OCI-LY7 (cell line): ENCODE results near the gene MAST1. TPM values are rescaled to one million over a fixed set of nuclear protein-coding genes. Genes with fewer than 3 reads are reported as not detected.

Source experiments
- BruUV-seq: library from RNA; stranded (reverse); fragments of 400-500 nt; replicated peaks from 2 replicates; lab custom pipeline; 2021; lab: Mats Ljungman, UMichigan
- CTCF ChIA-PET: fragments of 300-600 bp; sonication (Branson Sonifier 250); formaldehyde crosslinking; loops from one replicate; lab custom pipeline; 2022; ENCODE audit warnings: antibody characterized with exemption; ENCODE audit not compliant: unreplicated experiment; lab: Charles Lee
- POLR2A ChIA-PET: fragments of 300-600 bp; sonication (Branson Sonifier 250); formaldehyde crosslinking; loops from one replicate; lab custom pipeline; 2022; ENCODE audit warnings: antibody characterized with exemption; lab: Charles Lee
- DNase-seq: peaks from one replicate; pipeline ENCODE4 v3.0.0-alpha.2; 2015; ENCODE audit warnings: low spot score
- H2AFZ ChIP-seq: fragments of 200-600 bp; sonication (generic), shearing (Covaris generic); 2 replicates; pipeline ENCODE4 v1.6.1; 2014; ENCODE audit warnings: mild to moderate bottlenecking, antibody characterized with exemption, low read length, moderate library complexity
- H3K27ac ChIP-seq: fragments of 200-600 bp; sonication (generic); 2 replicates; pipeline ENCODE4 v1.5.1; 2014; ENCODE audit warnings: mixed run types, low read depth, mild to moderate bottlenecking, moderate library complexity, low read length, inconsistent platforms; ENCODE audit not compliant: poor library complexity, severe bottlenecking
- H3K36me3 ChIP-seq: fragments of 200-600 bp; sonication (generic); 2 replicates; pipeline ENCODE4 v1.6.1; 2014; ENCODE audit warnings: mild to moderate bottlenecking, antibody characterized with exemption, low read length, moderate library complexity, mixed read lengths; ENCODE audit not compliant: insufficient read depth
- H3K4me1 ChIP-seq: fragments of 200-600 bp; sonication (generic); 2 replicates; pipeline ENCODE4 v1.5.1; 2014; ENCODE audit warnings: mild to moderate bottlenecking, low read length; ENCODE audit not compliant: insufficient read depth, poor library complexity, severe bottlenecking
- H3K4me2 ChIP-seq: fragments of 200-600 bp; sonication (generic); 2 replicates; pipeline ENCODE4 v1.6.1; 2014; ENCODE audit warnings: mild to moderate bottlenecking, low read length
- H3K4me3 ChIP-seq: fragments of 200-600 bp; sonication (generic); 2 replicates; pipeline ENCODE4 v1.5.1; 2014; ENCODE audit warnings: mild to moderate bottlenecking, low read depth, low read length; ENCODE audit not compliant: poor library complexity, severe bottlenecking
- H3K79me2 ChIP-seq: fragments of 200-600 bp; sonication (generic); 2 replicates; pipeline ENCODE4 v1.6.1; 2016; ENCODE audit warnings: low read depth, mild to moderate bottlenecking, low read length, moderate library complexity, mixed read lengths; ENCODE audit not compliant: insufficient read depth
- H3K9me2 ChIP-seq: fragments of 200-600 bp; sonication (generic); 2 replicates; pipeline ENCODE4 v1.6.1; 2016; ENCODE audit warnings: mild to moderate bottlenecking, low read length, mixed read lengths; ENCODE audit not compliant: insufficient read depth
- H3K9me3 ChIP-seq: fragments of 200-600 bp; sonication (generic); 2 replicates; pipeline ENCODE4 v1.6.1; 2014; ENCODE audit warnings: mild to moderate bottlenecking, mixed run types, low read length, mixed read lengths
- H4K20me1 ChIP-seq: fragments of 200-600 bp; sonication (generic); 2 replicates; pipeline ENCODE4 v1.6.1; 2014; ENCODE audit warnings: mild to moderate bottlenecking, antibody characterized with exemption, low read length, moderate library complexity, mixed read lengths; ENCODE audit not compliant: insufficient read depth
- CTCF ChIP-seq: fragments of 200-600 bp; sonication (generic); conservative IDR thresholded peaks from 2 replicates; pipeline ENCODE4 v1.5.1; 2014; ENCODE audit warnings: mild to moderate bottlenecking, antibody characterized with exemption, low read length, moderate library complexity, mixed read lengths
- EZH2phosphoT487 ChIP-seq: fragments of 200-600 bp; sonication (generic); IDR thresholded peaks from 2 replicates; pipeline ENCODE4 v1.6.1; 2018; ENCODE audit warnings: low read depth, borderline replicate concordance, mild to moderate bottlenecking, mixed run types, antibody characterized with exemption, low read length, moderate library complexity, mixed read lengths
- intact Hi-C: fragments of 100-400 bp; cut with micrococcal nuclease; formaldehyde crosslinking; loops from one replicate; pipeline ENCODE4 v1.10.0; 2022; ENCODE audit not compliant: unreplicated experiment
- total RNA-seq, 2 experiments: library from RNA; depleted of rRNA in 1 of 2; stranded (reverse); fragments of >200 nt in 1 of 2; shearing (Covaris generic) in 1 of 2; gene quantifications; 2 replicates each; pipeline ENCODE4 v1.2.3, GENCODE V29; 2014 to 2022

Gene MAST1
- total RNA-seq, 2 experiments from 2014 or later: 9.1 to 21.1 TPM

- ChIA-PET POLR2A (no interaction called here), CTCF (no interaction called here)
- H3K79me2 ChIP-seq: no peaks in the 10 kb centered on the region
- H3K9me3 ChIP-seq: no peaks in the 10 kb centered on the region
- DNase-seq: no peak
- no peak overlapping the region for H3K4me3 ChIP-seq
- no peaks in the 10 kb centered on the region for H3K36me3 ChIP-seq
- no peak overlapping the region for H2AFZ ChIP-seq
- intact Hi-C loops: no loop called here
- H3K9me2 ChIP-seq: no peaks in the 10 kb centered on the region
- no peaks in the 10 kb centered on the region for H3K4me1 ChIP-seq
- no peak overlapping the region for H3K4me2 ChIP-seq
- H3K27ac ChIP-seq: no peak overlapping the region
- H4K20me1 ChIP-seq: no peaks in the 10 kb centered on the region
- TF ChIP-seq EZH2phosphoT487 (no peak), CTCF (no peak)
- no TSS peak for BruUV-seq
These were observed 68.9 kb downstream of the MAST1 start for GRCh38 chr19:12907166-12907565.

- TF ChIP-seq CTCF (no peak), EZH2phosphoT487 (no peak)
- H3K9me3 ChIP-seq: no peaks in the 10 kb centered on the region
- CTCF ChIA-PET: no interaction called here
- H4K20me1 ChIP-seq: no peaks in the 10 kb centered on the region
- intact Hi-C loops: no loop called here
- H3K4me2 ChIP-seq: no peak overlapping the region
- no TSS peak for BruUV-seq
- H3K27ac ChIP-seq: no peak overlapping the region
- POLR2A ChIA-PET: interaction anchor here (0.6 to 0.7 kb wide), 2 partner anchors 32 to 95 kb away, joined by 3 read pairs; no protein-coding TSS in a partner anchor
- H3K9me2 ChIP-seq: no peaks in the 10 kb centered on the region
- H3K4me1 ChIP-seq: no peaks in the 10 kb centered on the region
- no peak for DNase-seq
- no peak overlapping the region for H2AFZ ChIP-seq
- H3K4me3 ChIP-seq: no peak overlapping the region
- no peaks in the 10 kb centered on the region for H3K79me2 ChIP-seq
- no peaks in the 10 kb centered on the region for H3K36me3 ChIP-seq
These were observed 74.3 kb downstream of the MAST1 start for GRCh38 chr19:12912571-12912970.

GRCh38 chr19:12913011-12913561 lies 74.8 kb downstream of the MAST1 start:
- no peak for TF ChIP-seq EZH2phosphoT487
- no peak for TF ChIP-seq CTCF
- Histone ChIP-seq H3K4me2 (no peak overlapping the region), H3K9me2 (no peaks in the 10 kb centered on the region), H3K27ac (no peak overlapping the region), H3K4me1 (no peaks in the 10 kb centered on the region), H3K79me2 (no peaks in the 10 kb centered on the region), H2AFZ (no peak overlapping the region), H4K20me1 (no peaks in the 10 kb centered on the region), H3K4me3 (no peak overlapping the region), H3K9me3 (no peaks in the 10 kb centered on the region), H3K36me3 (no peaks in the 10 kb centered on the region)
- DNase-seq: no peak
- intact Hi-C loops: no loop called here
- no TSS peak for BruUV-seq
- ChIA-PET CTCF (no interaction called here), POLR2A (interaction anchor here (0.6 to 1.0 kb wide), 3 partner anchors 32 to 95 kb away, joined by 3 read pairs; partner anchors contain the start of gene DNASE2)
